Hematopoietic multipotent progenitor cell treated with erythropoietin and hydrocortisone succinate and interleukin-3 and kit ligand, for 8 days (in vitro differentiated cells): Measurements from ENCODE around the gene RNF223.

Experiments used
- DNase-seq: peaks from one replicate; pipeline ENCODE4 v3.0.0-alpha.2; 2015

Gene RNF223

GRCh38 chr1:1024149-1024770, 49.8 kb downstream of the RNF223 start:
- DNase-seq = peak; percentile 76

DNA sequence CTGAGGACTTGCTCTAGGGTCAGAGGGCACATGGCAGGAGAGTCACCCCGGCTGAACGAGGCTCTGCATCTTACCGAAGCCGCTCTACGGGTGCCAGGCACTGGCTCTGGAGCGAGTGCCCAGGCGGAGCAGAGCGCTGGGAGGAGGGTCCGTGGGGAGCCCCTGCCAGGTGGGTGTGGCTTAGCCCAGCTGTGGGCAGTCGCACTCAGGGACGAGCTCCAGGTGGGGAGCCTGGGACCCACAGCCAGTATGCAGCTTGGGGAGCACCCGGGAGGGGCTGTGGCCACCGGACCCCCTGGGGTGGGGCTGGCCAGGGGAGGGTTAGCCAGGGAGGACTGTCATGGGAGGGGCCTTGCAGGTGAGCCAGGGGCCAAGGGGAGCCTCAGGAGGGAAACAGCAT, 50.4 kb downstream of the RNF223 start:
- no peak for DNase-seq

- DNase-seq = peak; percentile 29
Measured at GRCh38 chr1:1022302-1023009, 51.6 kb downstream of the RNF223 start.

DNA sequence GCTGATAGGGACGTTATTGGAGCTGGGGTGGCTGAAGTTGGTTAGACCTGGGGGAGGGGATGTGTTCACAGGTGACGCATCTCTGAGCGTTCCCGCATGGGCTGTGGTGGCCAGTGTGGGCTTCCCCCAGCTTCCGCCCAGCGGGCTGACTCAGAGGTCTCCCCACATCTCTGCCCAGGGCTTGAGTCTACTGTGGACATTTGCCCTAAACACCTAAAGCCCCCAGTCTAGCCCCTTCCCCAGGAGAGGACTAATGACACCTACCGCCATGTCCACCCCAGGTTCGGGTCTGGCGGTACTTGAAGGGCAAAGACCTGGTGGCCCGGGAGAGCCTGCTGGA, 52.2 kb downstream of the RNF223 start:
- no peak for DNase-seq

DNA sequence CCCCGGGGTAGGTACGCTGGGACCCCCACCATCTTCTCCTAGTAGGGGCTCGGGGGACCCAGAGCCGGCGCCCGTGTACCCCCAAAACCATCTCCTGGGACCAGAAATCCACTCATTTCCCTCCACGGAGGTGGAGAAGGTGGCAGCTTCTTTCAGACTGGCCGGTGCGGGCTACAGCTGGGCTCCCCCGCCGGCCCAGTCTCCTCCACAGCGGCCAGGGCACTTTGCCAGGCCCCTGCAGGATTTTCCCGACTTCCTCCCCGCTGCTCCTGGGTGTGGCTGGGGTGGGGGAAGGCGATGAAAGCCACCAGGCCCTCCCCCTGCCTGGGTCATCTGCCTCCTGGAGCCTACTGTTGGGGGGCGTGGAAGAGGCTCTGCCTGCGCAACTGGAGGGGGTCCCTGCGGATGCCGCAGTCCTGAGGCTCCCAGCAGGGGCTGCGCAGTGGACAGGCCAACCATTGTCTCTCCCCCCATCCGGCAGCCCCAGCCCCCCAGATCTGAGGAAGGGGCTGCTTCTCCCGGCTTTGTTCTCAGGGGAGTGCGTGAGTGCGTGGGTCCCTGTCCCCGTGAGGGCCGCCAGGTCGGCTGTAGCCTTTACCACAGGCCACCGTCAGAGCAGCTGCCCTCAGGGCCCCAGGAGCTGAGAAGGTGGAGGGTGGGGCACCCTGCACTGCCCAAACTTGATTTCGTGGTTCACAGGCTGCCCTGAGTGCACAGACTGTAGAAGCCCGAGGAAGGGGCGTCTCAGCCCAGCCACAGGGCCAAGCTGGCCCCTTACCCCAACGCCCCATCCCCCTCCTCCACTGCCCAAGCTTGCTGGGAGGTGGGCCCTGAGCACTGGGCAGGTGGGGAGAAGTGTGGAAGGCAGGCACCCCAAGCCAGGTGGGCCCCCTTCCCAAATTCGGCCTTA, 52.8 kb downstream of the RNF223 start:
- peak; percentile 52 for DNase-seq
